Measurements from ENCODE around the gene FASN.
A peak's percentile ranks its signal among the peaks of the same experiment; 100 is the strongest.
"Not testable (repeated sequence)": the region's sequence is repeated elsewhere in the genome, so short reads cannot be mapped to it uniquely, and the experiment has no call there.

The FASN gene

GRCh38 chr17:82098169-82098938, at the start of gene FASN:
Gene FASN (minus strand): TSS chr17:82098236. CDS start chr17:82096445, 1,791 bp downstream.
- peak; percentile 78 to 89 for DNase-seq

- DNase-seq: no peak
Observed at GRCh38 chr17:82146663-82147654, 48.9 kb upstream of the FASN start.

- DNase-seq: no peak
Observed at GRCh38 chr17:82145550-82146155, 47.6 kb upstream of the FASN start.

GRCh38 chr17:82143333-82143732, 45.3 kb upstream of the FASN start:
- no peak for DNase-seq

GRCh38 chr17:82139961-82140360, 41.9 kb upstream of the FASN start:
- DNase-seq: not testable (repeated sequence)

- DNase-seq: no peak
Observed at GRCh38 chr17:82138511-82138992, 40.5 kb upstream of the FASN start.

GRCh38 chr17:82134101-82134500, 36.1 kb upstream of the FASN start:
- no peak for DNase-seq

- not testable (repeated sequence) for DNase-seq
Observed at GRCh38 chr17:82133166-82133953, 35.3 kb upstream of the FASN start.

GRCh38 chr17:82129095-82129494, 31.1 kb upstream of the FASN start:
- no peak for DNase-seq

- DNase-seq: no peak
Observed at GRCh38 chr17:82128287-82128686, 30.3 kb upstream of the FASN start.

- no peak for DNase-seq
Observed at GRCh38 chr17:82127704-82128103, 29.7 kb upstream of the FASN start.

GRCh38 chr17:82127315-82127595, 29.2 kb upstream of the FASN start:
- DNase-seq: no peak

- DNase-seq: no peak
Observed at GRCh38 chr17:82126556-82127314, 28.7 kb upstream of the FASN start.

GRCh38 chr17:82124101-82124500, 26.1 kb upstream of the FASN start:
- no peak for DNase-seq

- no peak for DNase-seq
Observed at GRCh38 chr17:82121660-82122629, 23.9 kb upstream of the FASN start.

GRCh38 chr17:82121246-82121645, 23.2 kb upstream of the FASN start:
- no peak for DNase-seq

GRCh38 chr17:82120148-82120547, 22.1 kb upstream of the FASN start:
- no peak for DNase-seq

GRCh38 chr17:82118815-82119380, 20.9 kb upstream of the FASN start:
- no peak for DNase-seq

- no peak for DNase-seq
Observed at GRCh38 chr17:82118168-82118814, 20.3 kb upstream of the FASN start.
